ENCODE measurements around the gene SDR42E2. TPM values are rescaled to one million over a fixed set of nuclear protein-coding genes. Genes with fewer than 3 reads are reported as not detected.

The SDR42E2 gene
- total RNA-seq, 1 donor from 2014 or later, result not detected

- peaks cover 14% of the 10 kb centered on the region for H3K4me1 Mint-ChIP-seq
- Histone ChIP-seq H3K36me3 (no peaks in the 10 kb centered on the region), H3K4me3 (no peak overlapping the region), H2AFZ (replicated peaks) (no peak overlapping the region), H3K4me1 (no peaks in the 10 kb centered on the region), H3F3A (ENCODE audit: low read depth) (peaks cover 13% of the 10 kb centered on the region), H3K9me3 (ENCODE audit: low read depth) (no peaks in the 10 kb centered on the region), H3K4me2 (no peak overlapping the region), H3K9ac (no peak overlapping the region), H3K79me2 (ENCODE audit: low read depth) (peaks cover 16% of the 10 kb centered on the region), H3K27ac (no peak overlapping the region), H4K20me1 (ENCODE audit: low read depth) (peaks cover 12% of the 10 kb centered on the region), H3K27me3 (peaks cover 10% of the 10 kb centered on the region)
- no peak for DNase-seq (ENCODE audit: low spot score)
- TF ChIP-seq CTCF (IDR thresholded peaks at IDR 0.05) (no peak), EZH2 (IDR thresholded peaks at IDR 0.05) (no peak), EZH2phosphoT487 (IDR thresholded peaks at IDR 0.05) (no peak)
- H3K36me3 Mint-ChIP-seq, result peaks cover 3% of the 10 kb centered on the region
- no peak overlapping the region for H3K27ac Mint-ChIP-seq
- no peak overlapping the region for H3K4me3 Mint-ChIP-seq
- no peaks in the 10 kb centered on the region for H3K9me3 Mint-ChIP-seq
- H3K27me3 Mint-ChIP-seq (ENCODE audit: insufficient read depth, low read depth), result peaks cover 4% of the 10 kb centered on the region
Measured at GRCh38 chr16:22210285-22210684, 48.0 kb downstream of the SDR42E2 start.

DNA sequence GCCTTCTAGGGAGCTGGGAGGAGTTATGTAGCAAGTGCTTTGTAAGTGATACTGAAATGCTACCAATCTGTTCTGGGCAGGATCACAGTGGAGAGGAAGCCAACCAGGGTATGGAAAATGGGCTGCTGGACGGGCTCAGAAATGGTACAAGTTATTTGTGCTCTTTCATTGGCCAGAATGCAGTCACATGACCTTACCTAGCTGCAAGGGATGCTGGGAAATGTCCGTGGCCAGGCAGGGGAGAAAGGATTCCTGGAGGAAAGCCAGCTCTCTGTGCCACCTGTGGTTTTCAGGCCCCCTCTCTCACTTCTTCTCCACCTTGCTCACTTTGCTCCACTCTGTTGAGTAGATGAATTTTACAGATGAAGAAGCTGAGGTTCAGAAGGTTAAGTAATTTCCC is 48.5 kb downstream of the SDR42E2 start:
- Histone ChIP-seq H3K4me2 (no peak overlapping the region), H3K4me1 (no peaks in the 10 kb centered on the region), H3K36me3 (no peaks in the 10 kb centered on the region), H3K9me3 (ENCODE audit: low read depth) (no peaks in the 10 kb centered on the region), H3K79me2 (ENCODE audit: low read depth) (peaks cover 16% of the 10 kb centered on the region), H2AFZ (replicated peaks) (no peak overlapping the region), H3K27me3 (peaks cover 10% of the 10 kb centered on the region), H4K20me1 (ENCODE audit: low read depth) (peaks cover 12% of the 10 kb centered on the region), H3K4me3 (no peak overlapping the region), H3K27ac (no peak overlapping the region), H3F3A (ENCODE audit: low read depth) (peaks cover 8% of the 10 kb centered on the region), H3K9ac (no peak overlapping the region)
- Mint-ChIP-seq H3K27me3 (ENCODE audit: insufficient read depth, low read depth) (peaks cover 4% of the 10 kb centered on the region), H3K36me3 (peaks cover 3% of the 10 kb centered on the region), H3K4me1 (peaks cover 14% of the 10 kb centered on the region), H3K4me3 (no peak overlapping the region), H3K27ac (no peak overlapping the region), H3K9me3 (no peaks in the 10 kb centered on the region)
- DNase-seq (ENCODE audit: low spot score), result no peak
- TF ChIP-seq CTCF (IDR thresholded peaks at IDR 0.05), result no peak
- TF ChIP-seq EZH2 (IDR thresholded peaks at IDR 0.05), result no peak
- TF ChIP-seq EZH2phosphoT487 (IDR thresholded peaks at IDR 0.05), result no peak

DNA sequence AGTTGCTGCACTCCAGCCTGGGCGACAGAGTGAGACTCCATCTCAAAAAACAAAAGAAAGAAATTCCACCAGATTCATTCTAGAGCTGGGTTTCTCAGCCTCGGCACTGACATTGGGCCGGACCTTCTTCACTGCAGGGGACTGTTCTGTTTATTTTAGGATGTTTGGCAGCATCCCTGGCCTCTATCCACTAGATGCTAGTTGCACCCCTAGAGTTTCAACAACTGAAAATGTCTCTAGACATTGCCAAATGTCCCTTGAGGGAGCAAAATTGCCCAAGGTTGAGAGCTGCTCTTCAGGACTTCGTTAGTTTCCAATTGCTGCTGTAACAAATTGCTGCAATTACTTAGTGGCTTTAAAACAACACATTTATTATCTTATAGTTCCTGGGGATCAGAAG is 50.9 kb downstream of the SDR42E2 start:
- H3K9me3 Mint-ChIP-seq, result no peaks in the 10 kb centered on the region
- no peak overlapping the region for H2AFZ ChIP-seq (replicated peaks)

DNA sequence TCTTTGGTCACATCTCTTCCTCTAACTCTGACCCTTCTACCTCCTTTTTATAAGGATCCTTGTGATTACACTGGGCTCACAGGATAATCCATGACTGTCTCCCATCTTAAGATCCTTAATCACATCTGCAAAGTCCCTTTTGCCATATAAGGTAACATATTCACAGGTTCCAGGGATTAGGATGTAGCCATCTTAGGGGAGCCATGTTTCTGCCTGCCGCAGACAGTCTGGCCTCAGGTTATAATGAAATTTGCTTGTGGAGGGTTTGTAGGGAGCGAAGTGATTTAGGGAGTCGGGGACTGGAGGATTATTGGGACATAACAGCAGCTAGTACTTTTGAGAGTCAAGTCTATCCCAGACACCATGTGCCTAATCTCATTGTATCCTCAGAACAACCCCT is 51.5 kb downstream of the SDR42E2 start:
- peaks cover 4% of the 10 kb centered on the region for H3K27me3 Mint-ChIP-seq (ENCODE audit: insufficient read depth, low read depth)
- H3K9me3 Mint-ChIP-seq, result no peaks in the 10 kb centered on the region
- H3K4me3 ChIP-seq, result no peak overlapping the region
- no peaks in the 10 kb centered on the region for H4K20me1 ChIP-seq (ENCODE audit: low read depth)
- H3K9ac ChIP-seq, result no peak overlapping the region
- H3K4me3 Mint-ChIP-seq, result no peak overlapping the region
- H3K4me1 ChIP-seq, result no peaks in the 10 kb centered on the region
- no peaks in the 10 kb centered on the region for H3K9me3 ChIP-seq (ENCODE audit: low read depth)
- H3K27me3 ChIP-seq, result no peaks in the 10 kb centered on the region
- no peaks in the 10 kb centered on the region for H3K36me3 ChIP-seq
- H3K36me3 Mint-ChIP-seq, result peaks cover 3% of the 10 kb centered on the region
- no peak overlapping the region for H3K27ac Mint-ChIP-seq
- TF ChIP-seq CTCF (IDR thresholded peaks at IDR 0.05), result no peak
- TF ChIP-seq EZH2 (IDR thresholded peaks at IDR 0.05), result no peak
- TF ChIP-seq EZH2phosphoT487 (IDR thresholded peaks at IDR 0.05), result no peak
- no peak for DNase-seq (ENCODE audit: low spot score)
- no peak overlapping the region for H3K4me2 ChIP-seq
- no peaks in the 10 kb centered on the region for H3K79me2 ChIP-seq (ENCODE audit: low read depth)
- H2AFZ ChIP-seq (replicated peaks), result no peak overlapping the region
- H3K27ac ChIP-seq, result no peak overlapping the region
- peaks cover 3% of the 10 kb centered on the region for H3K4me1 Mint-ChIP-seq
- no peaks in the 10 kb centered on the region for H3F3A ChIP-seq (ENCODE audit: low read depth)

More for the DNA sequence above, 50.9 kb downstream of the SDR42E2 start:
- peaks cover 3% of the 10 kb centered on the region for H3K4me1 Mint-ChIP-seq
- no peak overlapping the region for H3K4me3 Mint-ChIP-seq
- Histone ChIP-seq H3K27me3 (no peaks in the 10 kb centered on the region), H3K9me3 (ENCODE audit: low read depth) (no peaks in the 10 kb centered on the region), H3K27ac (no peak overlapping the region), H3K4me2 (no peak overlapping the region), H3K4me3 (no peak overlapping the region), H3K4me1 (no peaks in the 10 kb centered on the region), H3K9ac (no peak overlapping the region), H3F3A (ENCODE audit: low read depth) (no peaks in the 10 kb centered on the region), H4K20me1 (ENCODE audit: low read depth) (peaks cover under 1% of the 10 kb centered on the region), H3K36me3 (no peaks in the 10 kb centered on the region), H3K79me2 (ENCODE audit: low read depth) (peaks cover 2% of the 10 kb centered on the region)
- peaks cover 4% of the 10 kb centered on the region for H3K27me3 Mint-ChIP-seq (ENCODE audit: insufficient read depth, low read depth)
- H3K36me3 Mint-ChIP-seq, result peaks cover 3% of the 10 kb centered on the region
- no peak for TF ChIP-seq EZH2phosphoT487 (IDR thresholded peaks at IDR 0.05)
- no peak for TF ChIP-seq EZH2 (IDR thresholded peaks at IDR 0.05)
- H3K27ac Mint-ChIP-seq, result no peak overlapping the region
- DNase-seq (ENCODE audit: low spot score), result no peak
